ENCODE data around the gene COL23A1.
A peak's percentile ranks its signal among the peaks of the same experiment; 100 is the strongest.
"Not testable (repeated sequence)": the region's sequence is repeated elsewhere in the genome, so short reads cannot be mapped to it uniquely, and the experiment has no call there.

The COL23A1 gene

DNA sequence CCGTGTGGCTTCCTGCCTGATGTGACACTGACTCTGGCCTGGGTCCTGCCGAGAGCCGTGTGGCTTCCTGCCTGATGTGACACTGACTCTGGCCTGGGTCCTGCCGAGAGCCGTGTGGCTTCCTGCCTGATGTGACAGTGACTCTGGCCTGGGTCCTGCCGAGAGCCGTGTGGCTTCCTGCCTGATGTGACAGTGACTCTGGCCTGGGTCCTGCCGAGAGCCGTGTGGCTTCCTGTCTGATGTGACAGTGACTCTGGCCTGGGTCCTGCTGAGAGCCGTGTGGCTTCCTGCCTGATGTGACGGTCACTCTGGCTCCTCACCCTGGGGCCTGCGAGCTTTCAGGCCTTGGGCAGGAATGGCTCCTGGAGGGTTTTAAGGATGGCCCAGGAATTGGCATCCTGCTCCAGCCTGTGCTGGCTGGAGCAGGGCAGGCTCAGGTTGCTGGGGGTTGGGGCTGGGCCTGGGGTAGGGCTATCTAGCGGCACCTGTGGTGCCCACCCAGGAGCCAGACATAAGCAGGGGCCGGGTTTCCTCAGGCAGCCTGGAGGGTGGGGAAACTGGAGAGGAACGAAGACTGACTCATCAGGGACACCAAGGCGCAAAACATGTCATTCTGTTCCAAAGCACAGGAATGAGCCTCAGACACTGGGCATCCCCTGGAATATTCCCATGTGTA lies 350.4 kb downstream of the COL23A1 start:
- not testable (repeated sequence) for DNase-seq (ENCODE audit: low read depth)

DNA sequence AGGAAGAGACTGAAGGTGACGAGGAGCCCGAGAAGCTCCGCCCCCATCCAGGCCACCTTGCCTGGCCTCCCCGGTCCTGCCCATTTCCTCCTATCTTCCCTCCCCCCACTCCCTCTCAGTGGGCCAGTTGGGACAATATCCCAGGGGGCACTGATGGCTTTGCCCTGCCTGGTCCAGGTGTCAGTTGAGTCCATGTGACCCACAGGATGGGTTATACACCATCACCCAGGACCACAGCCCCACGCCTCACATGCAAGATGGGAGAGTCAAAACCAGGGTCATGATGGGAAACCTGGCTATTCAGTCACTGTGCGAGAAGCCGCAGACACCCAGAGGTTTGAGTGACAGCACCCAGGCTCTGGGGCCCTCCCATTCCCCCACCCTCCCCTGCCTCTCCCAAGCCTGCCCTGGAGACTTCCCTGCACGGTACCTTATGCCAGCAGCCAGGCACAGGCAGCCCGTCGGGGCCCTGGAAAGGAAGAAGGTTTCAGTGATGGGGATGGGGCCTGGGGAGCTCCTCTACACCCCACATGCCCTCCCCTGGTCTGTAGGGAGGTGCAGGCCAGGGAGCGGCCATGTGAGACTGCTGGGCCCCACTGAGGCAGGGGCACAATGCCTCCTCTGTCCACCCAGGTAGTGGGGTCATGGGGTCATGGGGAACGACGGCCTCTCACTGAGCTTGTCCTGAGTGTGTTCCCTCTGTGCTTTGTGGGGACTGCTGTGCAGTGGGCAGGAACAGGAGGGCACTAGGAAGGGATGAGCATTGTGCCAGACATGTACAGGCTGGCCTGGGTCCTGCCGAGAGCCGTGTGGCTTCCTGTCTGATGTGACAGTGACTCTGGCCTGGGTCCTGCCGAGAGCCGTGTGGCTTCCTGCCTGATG lies 351.2 kb downstream of the COL23A1 start:
- no peak for DNase-seq (ENCODE audit: low read depth)

DNA sequence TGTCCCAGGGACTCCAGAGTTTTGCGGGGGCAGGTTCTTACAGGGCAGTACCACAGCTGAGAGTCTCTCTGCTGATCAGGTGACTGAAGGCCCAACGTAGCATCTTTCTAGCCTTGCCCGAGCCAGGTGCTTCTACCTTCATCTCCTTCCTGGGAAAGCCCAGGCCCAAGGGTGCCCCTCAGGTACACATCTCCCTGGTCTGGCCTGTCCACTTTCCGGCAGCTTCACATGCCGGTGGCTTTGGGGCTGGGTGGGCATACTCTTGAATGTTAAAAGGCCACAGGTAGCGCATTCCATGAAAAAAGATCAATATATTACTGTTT lies 351.9 kb downstream of the COL23A1 start:
- no peak for DNase-seq (ENCODE audit: low read depth)

DNA sequence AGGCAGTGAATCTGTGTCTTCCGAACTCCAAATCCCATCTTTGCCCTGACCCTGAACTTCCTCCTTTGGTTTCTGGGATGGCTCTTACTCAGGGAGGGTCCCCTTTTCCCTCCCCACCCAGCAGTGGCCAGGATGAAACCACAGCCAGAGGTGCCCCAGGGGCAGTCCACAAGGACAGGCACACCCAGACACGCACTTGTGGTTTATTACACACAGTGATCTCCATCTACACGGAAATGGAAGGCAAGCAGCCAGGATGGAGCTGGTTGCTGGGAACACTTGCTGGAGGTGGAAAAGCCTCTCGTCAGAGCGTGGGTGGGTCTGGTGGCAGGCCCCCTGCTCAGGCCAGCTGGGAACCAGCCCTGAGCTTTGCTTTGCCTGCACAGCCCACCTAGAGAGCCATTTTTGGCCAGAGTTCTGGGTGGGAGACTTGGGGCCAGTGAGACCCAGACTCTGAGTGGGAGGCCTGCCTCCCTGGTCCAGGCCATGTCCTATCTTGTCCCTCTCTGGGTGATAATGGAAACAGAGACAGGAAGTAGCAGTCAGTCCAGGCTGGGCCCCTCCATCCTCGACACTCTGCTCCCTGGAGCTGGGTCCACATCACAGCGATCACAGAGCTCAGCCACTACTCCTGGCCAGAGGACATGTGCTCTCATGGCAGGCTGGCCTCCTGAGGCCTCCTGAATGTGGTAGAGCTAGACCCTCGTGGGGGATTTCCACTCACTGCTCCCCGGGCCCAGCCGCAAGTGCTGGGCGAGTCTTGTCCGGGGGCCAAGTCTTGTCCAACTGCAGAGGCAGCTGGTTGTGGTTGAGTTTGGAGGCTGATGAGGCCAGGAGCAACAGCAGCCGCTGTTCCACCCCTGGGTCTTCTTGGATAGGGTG lies 352.5 kb downstream of the COL23A1 start:
- DNase-seq (ENCODE audit: low read depth): no peak

DNA sequence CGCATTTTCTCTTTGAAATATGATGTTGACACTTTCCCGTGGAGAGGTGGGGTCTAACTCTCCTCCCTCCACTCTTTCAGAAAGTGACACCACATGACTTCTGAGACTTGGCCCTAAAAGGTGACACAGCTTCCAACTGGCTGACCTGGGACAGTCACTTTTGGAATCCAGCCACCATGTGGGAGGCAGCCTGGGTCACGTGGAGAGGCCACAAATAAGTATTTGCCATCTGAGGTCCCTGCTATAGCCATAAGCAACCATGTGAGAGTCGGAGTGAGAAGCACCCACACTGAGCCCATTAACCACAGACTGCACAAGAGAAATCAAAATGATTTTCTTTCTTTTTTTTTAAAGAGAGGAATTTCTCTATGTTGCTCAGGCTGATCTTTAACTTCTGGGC lies 353.5 kb downstream of the COL23A1 start:
- no peak for DNase-seq (ENCODE audit: low read depth)

DNA sequence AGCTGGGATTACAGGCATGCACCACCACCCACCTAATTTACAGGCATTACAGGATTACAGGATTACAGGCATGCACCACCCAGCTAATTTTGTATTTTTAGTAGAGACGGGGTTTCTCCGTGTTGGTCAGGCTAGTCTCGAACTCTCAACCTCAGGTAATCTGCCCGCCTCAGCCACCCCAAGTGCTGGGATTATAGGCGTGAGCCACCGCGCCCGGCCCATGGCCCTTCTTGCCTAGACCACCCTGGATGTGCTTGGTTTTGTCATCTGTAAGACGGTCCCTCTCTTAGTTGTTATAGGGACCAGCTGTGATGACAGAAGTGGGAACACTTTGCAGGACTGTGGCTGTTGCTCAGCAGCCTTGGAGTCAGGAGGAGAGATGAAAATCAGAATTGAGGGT lies 354.1 kb downstream of the COL23A1 start:
- DNase-seq (ENCODE audit: low read depth): no peak

DNA sequence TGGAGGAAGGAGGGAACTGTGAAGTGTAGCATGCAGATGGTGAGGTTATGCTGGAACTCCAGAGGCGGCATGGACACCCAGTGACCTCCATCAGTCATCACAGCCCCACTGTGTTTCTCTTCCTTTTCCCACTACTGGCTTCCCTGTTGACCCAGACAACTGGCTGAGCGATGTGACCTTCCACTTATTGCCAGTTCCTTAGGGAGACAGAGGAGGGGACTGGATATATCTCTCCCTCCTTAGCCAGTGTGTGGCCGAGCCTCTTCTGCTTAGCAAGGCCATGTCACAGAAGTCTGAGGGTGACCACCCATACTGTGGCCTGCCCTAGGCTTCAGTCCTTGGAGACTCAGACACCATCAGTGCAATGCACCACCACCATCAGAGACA lies 354.6 kb downstream of the COL23A1 start:
- no peak for DNase-seq (ENCODE audit: low read depth)

DNA sequence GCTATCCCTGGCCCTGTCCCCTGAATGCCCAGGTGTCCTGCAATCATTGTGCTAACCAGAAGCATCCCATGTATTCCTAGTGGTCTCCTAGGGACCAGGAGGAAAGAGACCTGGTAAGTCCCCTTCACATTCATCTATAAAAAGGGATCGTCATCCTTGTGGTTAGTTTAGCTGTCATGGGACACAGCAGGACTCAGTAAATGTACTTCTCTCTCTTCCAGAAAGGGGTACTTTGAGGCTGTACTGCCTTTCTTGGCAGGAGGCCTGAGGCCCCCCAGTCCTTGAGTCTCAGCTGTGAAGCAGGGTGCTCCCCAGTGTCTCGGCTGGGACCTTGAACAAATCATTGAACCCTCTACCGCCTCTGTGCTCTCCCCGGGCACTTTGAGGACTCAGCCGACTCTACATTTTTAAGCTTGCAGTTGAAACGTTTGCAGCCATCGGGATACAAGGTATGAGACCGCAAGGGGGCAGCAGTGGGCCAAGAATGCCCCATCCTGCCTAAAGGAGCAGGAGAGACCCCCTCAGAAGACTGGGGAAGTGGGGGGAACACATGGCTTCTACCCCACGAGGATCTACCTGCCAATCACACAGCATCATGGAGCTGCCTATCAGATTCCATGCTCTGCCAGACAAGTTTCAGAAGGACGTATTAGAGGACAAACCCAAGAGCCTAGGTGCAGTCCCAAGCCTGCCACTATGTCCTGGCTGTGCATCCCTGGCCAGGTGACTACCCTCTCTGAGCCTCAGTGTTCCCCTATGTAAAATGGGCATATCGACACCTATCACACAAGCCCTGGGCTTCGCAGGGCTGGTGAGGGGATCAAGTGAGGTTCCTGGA lies 355.2 kb downstream of the COL23A1 start:
- peak; percentile 60 for DNase-seq (ENCODE audit: low read depth)

DNA sequence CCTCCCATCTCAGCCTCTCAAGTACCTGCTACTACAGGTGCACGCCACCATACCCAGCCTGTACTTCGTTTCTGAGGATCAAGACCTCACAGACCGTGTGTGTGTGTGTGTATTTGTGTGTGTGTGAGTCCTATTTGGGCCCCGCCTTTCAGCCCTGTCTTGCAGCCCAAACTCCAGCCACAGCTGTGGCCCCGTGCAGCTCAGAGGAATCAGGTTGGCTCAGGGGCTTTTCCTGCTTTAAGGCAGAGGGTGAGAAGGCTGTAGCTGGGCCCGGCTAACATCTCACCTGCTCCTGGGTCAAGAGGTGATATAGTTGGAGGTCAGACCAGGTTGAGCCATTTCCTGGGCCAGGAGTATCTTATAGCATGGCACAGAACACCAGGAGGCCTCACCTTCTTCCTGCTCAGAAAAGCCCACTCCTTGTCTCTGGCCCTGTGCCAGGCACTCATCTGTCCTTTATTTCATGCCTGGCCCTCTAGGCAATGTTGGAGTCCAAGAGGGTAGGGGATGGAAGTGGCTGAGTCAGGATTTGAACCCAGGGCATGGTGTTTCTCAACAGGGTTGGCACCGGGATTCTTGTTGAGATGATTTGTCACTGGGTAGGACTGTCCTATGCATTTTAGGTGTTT lies 356.0 kb downstream of the COL23A1 start:
- DNase-seq (ENCODE audit: low read depth): no peak

DNA sequence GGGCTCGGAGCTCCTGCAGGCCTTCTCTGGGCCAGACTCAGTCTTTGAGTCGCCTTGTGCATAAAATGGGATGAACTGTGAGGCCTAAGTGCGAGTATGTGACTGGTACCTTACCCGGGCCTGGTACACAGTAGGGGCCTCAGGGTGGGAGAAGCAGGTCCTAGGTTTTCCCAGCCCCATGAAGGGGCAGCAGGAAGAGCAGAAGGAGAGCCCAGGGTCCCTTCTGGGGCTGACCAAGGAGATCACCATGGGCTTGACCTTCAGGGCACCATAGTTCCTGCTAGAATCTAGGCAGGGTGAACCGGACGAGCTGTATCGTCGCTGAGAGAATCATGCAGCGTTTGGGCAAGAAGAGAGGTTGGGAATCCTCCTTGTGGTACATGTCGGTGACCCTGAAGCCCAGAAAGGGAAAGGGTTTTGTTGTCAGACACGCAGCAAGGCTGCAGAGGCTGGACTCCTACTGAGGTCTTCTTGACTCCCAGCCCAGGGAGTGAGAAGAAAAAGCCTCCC lies 357.2 kb downstream of the COL23A1 start:
- no peak for DNase-seq (ENCODE audit: low read depth)

DNA sequence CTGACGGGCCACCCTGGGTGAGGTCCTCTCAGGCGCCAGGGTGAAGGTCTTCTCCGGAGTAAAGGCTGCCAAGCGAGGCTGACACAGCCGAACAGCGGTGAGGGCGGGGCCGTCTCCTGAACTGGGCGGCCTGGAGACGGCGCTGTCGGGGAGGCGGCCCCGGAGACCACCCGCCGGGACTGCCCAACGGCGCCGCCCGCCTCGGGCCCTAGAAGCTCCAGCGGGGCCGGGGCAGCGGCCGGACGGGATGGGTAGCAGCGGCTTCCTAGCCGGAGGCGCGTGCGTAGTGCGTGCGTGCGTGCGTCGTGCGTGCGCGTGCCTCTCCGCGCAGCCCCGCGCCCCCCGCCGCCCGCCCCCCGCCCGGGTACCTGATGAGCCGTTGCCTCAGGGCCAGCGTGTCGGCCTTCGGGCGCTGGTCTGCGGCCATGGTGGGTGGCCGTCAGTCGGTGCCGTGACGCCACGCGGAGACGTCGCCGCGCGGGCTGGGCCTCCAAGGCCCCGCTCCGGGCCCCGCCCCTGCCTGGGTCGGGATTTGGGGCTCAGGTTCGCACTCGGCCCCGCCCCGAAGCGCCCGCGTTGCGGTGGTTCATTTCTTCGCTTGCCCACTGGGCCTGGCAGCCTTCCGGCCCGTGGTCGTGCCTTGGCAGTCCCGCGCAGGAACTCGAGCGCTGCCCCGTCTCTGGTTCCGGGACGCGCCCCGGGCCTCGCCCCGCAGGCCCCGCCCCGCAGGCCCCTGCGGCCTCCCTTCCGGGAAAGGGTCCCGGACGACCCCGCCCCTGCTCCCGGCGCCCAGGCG lies 357.9 kb downstream of the COL23A1 start, which contains the start of gene PHYKPL:
TSS of gene PHYKPL (minus strand) at position 679 of the 796 bp plus-strand sequence. CDS start at position 427, 252 bp downstream.
- DNase-seq (ENCODE audit: low read depth): peak; percentile 37

DNA sequence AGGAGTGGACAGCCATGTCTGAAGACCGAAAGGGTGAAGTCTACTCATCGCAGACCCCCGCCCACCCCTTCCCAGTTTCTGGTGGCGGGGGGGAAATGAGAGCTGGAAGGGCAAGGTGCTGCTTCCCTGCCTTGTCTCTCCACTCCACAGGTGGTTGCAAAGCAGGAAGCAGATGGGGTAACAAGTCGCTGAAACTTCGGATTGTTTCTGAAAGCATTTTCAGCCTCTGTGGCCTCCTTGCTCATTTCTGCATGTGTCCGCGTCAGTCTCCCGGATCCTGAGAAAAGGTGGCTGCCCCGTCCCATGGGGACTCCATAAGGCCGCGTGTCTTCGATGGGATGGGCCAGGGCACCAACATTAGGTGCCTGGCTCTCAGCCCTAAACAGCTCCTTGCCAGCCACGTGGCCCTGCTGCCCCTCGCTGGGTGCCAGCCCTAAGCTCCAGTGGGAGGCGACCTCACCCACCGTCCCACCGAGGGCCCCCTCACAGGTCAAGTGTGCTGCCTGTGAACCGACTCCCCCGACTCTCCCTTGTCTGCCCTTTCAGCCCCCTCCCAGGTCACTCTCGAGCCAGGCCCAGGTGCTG lies 358.6 kb downstream of the COL23A1 start:
- DNase-seq (ENCODE audit: low read depth): no peak

DNA sequence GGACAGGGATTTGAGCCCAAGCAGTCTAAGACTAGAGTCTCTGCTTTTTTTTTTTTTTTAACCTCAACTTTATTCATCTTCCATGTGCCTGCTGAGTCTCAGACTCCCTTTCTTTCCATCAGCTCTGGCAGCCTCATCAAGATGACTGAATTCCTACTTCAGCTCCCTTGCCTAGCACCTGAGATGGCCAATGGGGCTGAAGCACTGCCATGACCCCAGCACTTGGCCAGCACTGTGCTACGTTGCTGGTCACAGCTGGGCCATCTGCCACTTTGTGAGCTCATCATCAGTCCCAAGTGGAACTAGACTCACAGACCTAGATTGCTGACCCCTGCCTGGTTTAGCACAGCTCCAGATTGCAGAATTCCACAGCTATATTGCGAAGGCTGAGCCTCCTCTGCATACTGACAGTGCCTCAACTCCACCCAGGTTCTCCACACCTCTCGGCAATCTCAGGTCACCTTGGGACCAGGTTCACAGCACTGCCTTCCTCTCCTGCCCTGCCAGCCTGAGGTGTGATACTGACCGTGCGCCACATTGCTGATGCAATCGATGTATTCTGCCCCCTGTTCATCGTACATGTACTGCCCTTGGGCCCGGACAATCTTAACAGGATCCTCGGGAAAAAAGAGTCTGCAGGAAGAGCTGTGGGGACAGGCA lies 359.2 kb downstream of the COL23A1 start:
- DNase-seq (ENCODE audit: low read depth): no peak

DNA sequence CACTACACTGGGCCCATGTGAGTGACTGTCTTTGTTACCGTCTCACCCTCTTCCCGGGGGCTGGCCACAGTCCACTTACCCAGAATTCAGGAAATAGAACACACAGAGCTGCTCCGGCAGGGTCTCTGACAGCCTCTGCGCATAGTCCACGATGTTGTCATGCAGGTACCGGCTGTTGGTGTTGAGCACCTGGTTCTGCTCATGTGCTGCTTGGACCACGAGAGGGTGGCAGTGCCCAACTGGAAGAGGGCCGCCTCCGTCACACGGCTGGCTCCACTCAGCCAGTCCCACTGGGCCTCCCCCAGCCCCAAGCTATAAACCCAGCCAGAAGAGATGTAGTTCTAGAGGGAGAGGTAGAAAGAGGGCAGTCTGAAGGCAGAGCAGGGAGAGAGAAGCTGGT lies 360.3 kb downstream of the COL23A1 start:
- no peak for DNase-seq (ENCODE audit: low read depth)

DNA sequence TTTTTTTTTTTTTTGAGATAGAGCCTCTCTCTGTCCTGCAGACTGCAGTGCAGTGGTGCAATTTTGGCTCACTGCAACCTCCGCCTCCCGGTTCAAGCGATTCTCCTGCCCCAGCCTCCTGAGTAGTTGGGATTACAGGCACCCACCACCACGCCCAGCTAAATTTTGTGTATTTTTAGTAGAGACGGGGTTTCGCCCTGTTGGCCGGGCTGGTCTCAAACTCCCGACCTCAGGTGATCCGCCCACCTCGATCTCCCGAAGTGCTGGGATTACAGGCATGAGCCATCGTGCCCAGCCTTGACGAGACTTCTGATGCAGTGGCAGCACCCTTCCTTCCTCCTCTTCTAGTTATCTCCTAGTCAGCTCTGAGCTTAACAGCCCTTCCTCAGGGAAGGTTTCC lies 361.1 kb downstream of the COL23A1 start:
- not testable (repeated sequence) for DNase-seq (ENCODE audit: low read depth)

DNA sequence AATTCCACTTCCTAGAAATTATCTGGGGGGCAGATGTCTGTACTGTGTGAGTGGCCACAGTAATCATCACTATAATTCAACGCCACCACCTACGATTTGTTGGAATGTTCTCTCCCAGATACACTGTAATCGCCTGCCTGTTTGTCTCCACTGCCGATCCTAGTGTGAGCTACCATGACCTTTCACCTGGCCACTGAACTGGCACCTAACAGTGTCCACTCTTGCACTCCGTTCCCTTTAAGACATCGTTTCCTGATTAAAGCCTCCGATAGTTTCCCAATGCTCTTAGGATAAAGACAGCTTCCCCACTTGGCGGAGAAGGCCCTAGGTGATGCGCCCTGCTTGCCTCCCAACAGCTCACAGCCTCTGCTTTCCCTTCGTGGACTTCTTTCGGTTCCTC lies 361.6 kb downstream of the COL23A1 start:
- no peak for DNase-seq (ENCODE audit: low read depth)

DNA sequence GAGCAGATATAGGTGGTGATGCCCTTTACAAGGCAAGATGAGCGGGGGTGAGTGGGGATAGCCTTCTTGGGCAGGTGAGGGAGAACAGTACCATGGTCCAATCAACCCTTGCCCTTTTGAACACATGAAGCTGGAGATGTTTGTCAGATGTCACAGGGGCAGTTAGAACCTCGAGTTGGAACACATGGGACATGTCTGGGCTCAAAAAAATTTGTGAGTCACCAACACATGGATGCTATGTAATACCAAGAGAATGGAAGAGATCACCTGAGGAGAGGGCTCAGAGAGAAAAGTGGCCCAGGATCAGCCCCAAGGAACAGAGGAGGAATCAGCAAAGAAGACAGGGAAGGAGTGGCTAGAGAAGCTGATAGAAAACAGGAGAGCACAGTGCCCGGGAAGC lies 362.3 kb downstream of the COL23A1 start:
- no peak for DNase-seq (ENCODE audit: low read depth)

DNA sequence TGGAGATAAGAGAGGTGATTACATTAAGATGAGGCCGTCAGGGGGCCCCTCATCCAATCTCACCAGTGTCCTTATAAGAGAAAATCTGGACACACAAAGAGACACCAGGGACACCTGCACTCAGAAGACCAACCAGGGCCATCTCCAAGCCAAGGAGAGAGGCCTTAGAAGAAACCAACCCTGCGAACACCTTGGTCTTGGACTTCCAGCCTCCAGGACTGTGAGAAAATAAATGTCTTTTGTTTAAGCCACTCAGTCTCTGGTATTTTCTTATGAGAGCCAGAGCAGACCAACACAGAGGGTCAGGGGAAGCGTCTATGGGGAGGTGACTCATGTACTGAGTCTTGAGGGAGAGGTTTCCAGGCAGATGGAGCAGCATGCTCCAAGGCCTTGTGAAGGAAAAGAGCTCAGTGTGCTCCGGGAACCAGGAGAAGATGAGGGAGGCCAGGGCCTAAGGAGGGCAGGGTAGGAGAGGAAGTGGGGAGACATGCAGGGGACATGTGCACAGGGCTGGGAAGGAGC lies 363.0 kb downstream of the COL23A1 start:
- no peak for DNase-seq (ENCODE audit: low read depth)

DNA sequence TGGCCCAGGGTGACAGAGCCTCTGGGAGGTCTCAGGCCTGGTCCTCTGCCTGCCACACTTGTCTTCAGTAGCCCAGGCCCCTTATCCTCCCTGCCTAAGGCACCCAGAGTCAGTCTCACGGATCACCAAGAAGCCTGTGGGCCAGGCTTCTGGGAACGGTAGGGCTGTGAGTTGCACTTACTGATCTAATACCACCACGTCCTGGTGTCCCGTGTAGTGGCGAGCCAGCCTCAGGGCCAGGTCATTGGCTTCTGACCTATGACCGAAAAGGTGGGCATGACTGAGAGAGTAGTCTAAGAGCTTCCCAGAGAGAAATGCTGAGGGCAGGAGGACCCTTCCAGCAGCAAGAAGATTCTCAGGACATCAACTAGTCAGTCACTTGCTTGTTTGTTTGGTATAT lies 365.0 kb downstream of the COL23A1 start:
- DNase-seq (ENCODE audit: low read depth): no peak

Data from T follicular helper cell (primary cell).